K562 (cell line): ENCODE measurements around the gene NHSL2.

ENCODE experiments used
- GTF2A2 ChIP-seq: IDR thresholded peaks from 2 replicates; pipeline ENCODE4 v1.6.1; 2016; ENCODE audit warnings: mild to moderate bottlenecking, missing genetic modification characterization, missing compliant biosample characterization
- IRF2 ChIP-seq: sonication (generic); formaldehyde crosslinking; IDR thresholded peaks from 2 replicates; pipeline ENCODE4 v1.8.1; 2022; ENCODE audit warnings: mild to moderate bottlenecking, missing genetic modification reagents
- MAFK ChIP-seq: IDR thresholded peaks from 2 replicates; pipeline ENCODE4 v1.6.1; 2011; ENCODE audit warnings: low read length, improper control_type of control experiment

DNA sequence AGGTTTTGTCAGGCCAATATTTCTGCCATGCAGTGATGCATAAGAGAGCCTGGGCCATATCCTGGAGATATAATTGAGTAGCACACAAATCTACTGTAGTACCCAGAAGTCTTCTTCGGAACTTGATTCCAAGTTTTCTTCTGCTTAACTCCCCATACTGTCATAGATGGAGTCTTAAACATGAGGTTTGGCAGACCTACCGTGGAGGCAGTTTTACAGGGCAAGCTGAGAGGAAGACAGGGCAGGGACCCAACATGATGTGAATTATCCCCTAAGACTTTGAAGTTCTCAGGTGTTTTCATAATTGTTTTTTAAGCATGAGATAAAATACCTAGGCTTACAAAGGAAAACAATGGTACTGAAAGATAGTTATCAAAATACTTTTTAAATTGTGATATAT is 18.2 kb downstream of the NHSL2 start:
- TF ChIP-seq IRF2 (CRISPR knock-in tag) (no peak), GTF2A2 (no peak), MAFK (no peak)
